B cell (primary cell): ENCODE results near the gene C1QTNF12. TPM values are rescaled to one million over a fixed set of nuclear protein-coding genes. Genes with fewer than 3 reads are reported as not detected.

Experiments
- ATAC-seq: fragments of 200-7000 bp; cut with Tn5 transposase; one replicate; pipeline ENCODE4 v1.10.0; 2021; ENCODE audit warnings: low read depth, mild to moderate bottlenecking, moderate number of reproducible peaks, moderate library complexity
- CTCF ChIA-PET: fragments of 350-600 bp; sonication (Branson Sonifier 250); formaldehyde crosslinking; loops from one replicate; lab custom pipeline; 2021; ENCODE audit warnings: antibody characterized with exemption, inconsistent platforms; lab: Charles Lee
- POLR2A ChIA-PET: fragments of 350-600 bp; sonication (Branson Sonifier 250); formaldehyde crosslinking; loops from one replicate; lab custom pipeline; 2021; ENCODE audit warnings: antibody characterized with exemption; lab: Charles Lee
- DNase-seq: peaks from one replicate; pipeline ENCODE4 v3.0.0; 2013
- H2AFZ ChIP-seq: 2 replicates; pipeline ENCODE4 v1.6.1; 2012; ENCODE audit warnings: mild to moderate bottlenecking, low read depth, low read length; ENCODE audit not compliant: insufficient read depth, poor library complexity, severe bottlenecking
- H3K27ac ChIP-seq, 2 donors: 1 replicate in 1 of 2; 2 replicates in 1 of 2; pipeline ENCODE4 v1.5.1; 2012 to 2013; ENCODE audit warnings: low read length in 2 of 2, mild to moderate bottlenecking in 2 of 2, moderate library complexity in 1 of 2
- H3K27me3 ChIP-seq, 4 experiments: fragments of 200-600 bp in 1 of 4; sonication (generic) in 1 of 4; replicated peaks in 1 of 4; 1 replicate in 2 of 4; 2 replicates in 2 of 4; pipeline versions ENCODE4 v1.6.1 to v1.7.0; 2013 to 2016; ENCODE audit warnings: low read length in 3 of 4, mild to moderate bottlenecking in 2 of 4, mixed read lengths in 1 of 4, moderate library complexity in 1 of 4; ENCODE audit not compliant: insufficient read depth in 4 of 4, control insufficient read depth in 3 of 4; ENCODE audit errors: control extremely low read depth in 1 of 4
- H3K36me3 ChIP-seq, 2 experiments: replicated peaks in 1 of 2; 1 replicate in 1 of 2; 2 replicates in 1 of 2; pipeline versions ENCODE4 v1.6.1 to v1.7.1; 2013; ENCODE audit warnings: low read length in 1 of 2; ENCODE audit not compliant: insufficient read depth in 2 of 2, control insufficient read depth in 1 of 2; ENCODE audit errors: control extremely low read depth in 1 of 2, extremely low read depth in 1 of 2
- H3K4me1 ChIP-seq, 2 donors: fragments of 200-600 bp in 1 of 2; sonication (generic) in 1 of 2; 1 replicate in 1 of 2; 2 replicates in 1 of 2; pipeline versions ENCODE4 v1.5.1 to v1.6.1; 2013 to 2017; ENCODE audit warnings: low read length in 2 of 2; ENCODE audit not compliant: control insufficient read depth in 2 of 2, insufficient read depth in 2 of 2
- H3K4me2 ChIP-seq: replicated peaks from 2 replicates; pipeline ENCODE3; 2012; ENCODE audit warnings: mild to moderate bottlenecking, low read depth, low read length; ENCODE audit not compliant: poor library complexity, severe bottlenecking
- H3K4me3 ChIP-seq, 5 experiments: fragments of 200-600 bp in 1 of 5; sonication (generic) in 1 of 5; 1 replicate in 3 of 5; 2 replicates in 2 of 5; pipeline versions ENCODE4 v1.5.1 to v1.7.0; 2011 to 2016; ENCODE audit warnings: low read length in 4 of 5, mild to moderate bottlenecking in 4 of 5, low read depth in 2 of 5, control low read depth in 1 of 5, moderate library complexity in 1 of 5; ENCODE audit not compliant: insufficient read depth in 1 of 5; ENCODE audit errors: control extremely low read depth in 1 of 5, extremely low read depth in 1 of 5
- H3K79me2 ChIP-seq: fragments of 200-600 bp; sonication (generic); one replicate; pipeline ENCODE4 v1.6.0; 2016; ENCODE audit warnings: low read length; ENCODE audit not compliant: control insufficient read depth, insufficient read depth
- H3K9ac ChIP-seq: fragments of 200-600 bp; sonication (generic); 2 replicates; pipeline ENCODE4 v1.6.1; 2017; ENCODE audit warnings: mild to moderate bottlenecking, low read length, moderate library complexity
- H3K9me3 ChIP-seq, 3 donors: one replicate each; pipeline versions ENCODE4 v1.6.1 to v1.7.1; 2013; ENCODE audit warnings: low read length in 2 of 3; ENCODE audit not compliant: control insufficient read depth in 2 of 3, insufficient read depth in 1 of 3; ENCODE audit errors: control extremely low read depth in 1 of 3
- H4K20me1 ChIP-seq: 2 replicates; pipeline ENCODE4 v1.6.0; 2012; ENCODE audit warnings: mild to moderate bottlenecking, low read length; ENCODE audit not compliant: insufficient read depth, control insufficient read depth, poor library complexity, severe bottlenecking
- H3K27ac Mint-ChIP-seq: one replicate; pipeline ENCODE4 v1.8.0; 2021; ENCODE audit warnings: mixed read lengths
- H3K27me3 Mint-ChIP-seq: one replicate; pipeline ENCODE4 v1.8.0; 2021; ENCODE audit warnings: mixed read lengths
- H3K4me1 Mint-ChIP-seq: one replicate; pipeline ENCODE4 v1.8.0; 2021; ENCODE audit warnings: mixed read lengths
- H3K4me3 Mint-ChIP-seq: one replicate; pipeline ENCODE4 v1.8.0; 2021; ENCODE audit warnings: mixed read lengths
- H3K9me3 Mint-ChIP-seq: one replicate; pipeline ENCODE4 v1.8.0; 2022; ENCODE audit warnings: mixed read lengths; ENCODE audit not compliant: insufficient read depth
- CTCF ChIP-seq: fragments of 200-600 bp; IDR thresholded peaks from one replicate; pipeline ENCODE4 v1.8.0; 2022; ENCODE audit warnings: antibody characterized with exemption, mild to moderate bottlenecking
- EZH2 ChIP-seq: IDR thresholded peaks from 2 replicates; pipeline ENCODE4 v1.6.1; 2012; ENCODE audit warnings: borderline replicate concordance, low read depth, mild to moderate bottlenecking, moderate library complexity, low read length; ENCODE audit not compliant: insufficient read depth, poor library complexity, severe bottlenecking
- WGBS: methylation state at CpG from one replicate; pipeline ENCODE4 v1.1.5; 2013; ENCODE audit warnings: missing lambda C conversion rate; ENCODE audit not compliant: insufficient coverage; 5-methylcytosine and 5-hydroxymethylcytosine counted together
- intact Hi-C: fragments of 100-400 bp; cut with micrococcal nuclease; formaldehyde crosslinking; loops from one replicate; pipeline ENCODE4 v1.10.0; 2022
- polyA plus RNA-seq: library from polyadenylated mRNA; depleted of rRNA; stranded (reverse); fragments of >200 nt; gene quantifications from 2 replicates; pipeline ENCODE4 v1.2.3, GENCODE V29; 2012
- total RNA-seq, 2 donors: library from RNA; stranded (reverse); fragments of 120-200 nt in 1 of 2; gene quantifications; 1 replicate in 1 of 2; 2 replicates in 1 of 2; pipeline versions ENCODE4 v1.2.3 to v1.2.4, GENCODE V29; 2013 to 2022

C1QTNF12 gene
- total and polyA plus RNA-seq, 2 donors (not counting 1 experiment from before 2014, with no cell fraction given) = 1.2 to 3.2 TPM

- Mint-ChIP-seq H3K27me3 (no peaks in the 10 kb centered on the region), H3K27ac (no peak overlapping the region), H3K9me3 (no peaks in the 10 kb centered on the region), H3K4me1 (peaks cover 6% of the 10 kb centered on the region), H3K4me3 (no peak overlapping the region)
- H3K79me2 ChIP-seq = peaks cover 55% of the 10 kb centered on the region
- no peak for DNase-seq
- H3K27me3 ChIP-seq = no peaks in the 10 kb centered on the region
- 96% methylated on average over 20 of the region's 21 CpGs for WGBS
- H3K4me2 ChIP-seq = no peak overlapping the region
- no peak overlapping the region for H3K9ac ChIP-seq
- no peak for TF ChIP-seq CTCF
- ATAC-seq = no peak
- H3K27ac ChIP-seq = no peak overlapping the region
- ChIA-PET CTCF (no interaction called here), POLR2A (no interaction called here)
- no peak overlapping the region for H2AFZ ChIP-seq
- H3K4me1 ChIP-seq = no peaks in the 10 kb centered on the region
- no peak overlapping the region for H3K4me3 ChIP-seq
- intact Hi-C loops = no loop called here
- H3K36me3 ChIP-seq = peaks cover 0 to 80% of the 10 kb centered on the region in 2 experiments
- peaks cover 93% of the 10 kb centered on the region for H4K20me1 ChIP-seq
- no peaks in the 10 kb centered on the region for H3K9me3 ChIP-seq
These were observed 22.6 kb downstream of the C1QTNF12 start for GRCh38 chr1:1223891-1224290.

GRCh38 chr1:1223321-1223720 is 23.2 kb downstream of the C1QTNF12 start:
- Mint-ChIP-seq H3K27ac (no peak overlapping the region), H3K4me3 (no peak overlapping the region), H3K9me3 (no peaks in the 10 kb centered on the region), H3K27me3 (no peaks in the 10 kb centered on the region), H3K4me1 (peaks cover 3% of the 10 kb centered on the region)
- DNase-seq (no peak), ATAC-seq (no peak)
- TF ChIP-seq EZH2 (no peak), CTCF (no peak)
- ChIA-PET CTCF (no interaction called here), POLR2A (no interaction called here)
- Histone ChIP-seq H3K27me3 (no peaks in the 10 kb centered on the region), H3K27ac (no peak overlapping the region), H3K4me1 (no peaks in the 10 kb centered on the region), H3K4me2 (no peak overlapping the region), H3K4me3 (no peak overlapping the region), H3K9ac (no peak overlapping the region), H3K9me3 (no peaks in the 10 kb centered on the region), H3K36me3 (peaks cover 0 to 79% of the 10 kb centered on the region in 2 experiments), H2AFZ (no peak overlapping the region), H3K79me2 (peaks cover 49% of the 10 kb centered on the region), H4K20me1 (peaks cover 93% of the 10 kb centered on the region)
- WGBS = 99% methylated on average over 12 of the region's 15 CpGs
- intact Hi-C loops = no loop called here
